Liver (tissue), 3 donors: ENCODE results near the gene UBN2.

Source experiments
- CTCF ChIP-seq: fragments of 150-350 bp; IDR thresholded peaks from 2 replicates; pipeline ENCODE4 v1.5.1; 2017; ENCODE audit warnings: improper control_type of control experiment, low read depth, low read length; ENCODE audit not compliant: missing input control
- EGR1 ChIP-seq, 2 donors: IDR thresholded peaks; 2 replicates each; pipeline ENCODE4 v1.6.1; 2016 to 2018; ENCODE audit warnings: antibody characterized with exemption in 2 of 2, low read depth in 2 of 2
- JUND ChIP-seq, 2 donors: IDR thresholded peaks; 2 replicates each; pipeline ENCODE4 v1.6.1; 2016; ENCODE audit warnings: antibody characterized with exemption in 2 of 2
- MAX ChIP-seq: IDR thresholded peaks from 2 replicates; pipeline ENCODE4 v1.6.1; 2016; ENCODE audit warnings: antibody characterized with exemption
- YY1 ChIP-seq: IDR thresholded peaks from 2 replicates; pipeline ENCODE4 v1.6.1; 2016; ENCODE audit warnings: antibody characterized with exemption, mild to moderate bottlenecking
- ZBTB33 ChIP-seq: IDR thresholded peaks from 2 replicates; pipeline ENCODE4 v1.6.1; 2016; ENCODE audit warnings: antibody characterized with exemption
- donor health status: healthy.
- donor health status: healthy.

- TF ChIP-seq CTCF (no peak), MAX (no peak), EGR1 (IDR thresholded peaks at IDR 0.05; ENCODE audit: low read depth in 2 of 2) (no peak), JUND (IDR thresholded peaks at IDR 0.05) (no peak), ZBTB33 (peak; percentile 75), YY1 (peak; percentile 100)
Observed at GRCh38 chr7:139230774-139231512, at the start of gene UBN2.
